ENCODE results near the gene C2CD2. TPM values are rescaled to one million over a fixed set of nuclear protein-coding genes. Genes with fewer than 3 reads are reported as not detected.

C2CD2 gene
- total RNA-seq, 2 experiments from 2014 or later, result 4.5 to 5.9 TPM

DNA sequence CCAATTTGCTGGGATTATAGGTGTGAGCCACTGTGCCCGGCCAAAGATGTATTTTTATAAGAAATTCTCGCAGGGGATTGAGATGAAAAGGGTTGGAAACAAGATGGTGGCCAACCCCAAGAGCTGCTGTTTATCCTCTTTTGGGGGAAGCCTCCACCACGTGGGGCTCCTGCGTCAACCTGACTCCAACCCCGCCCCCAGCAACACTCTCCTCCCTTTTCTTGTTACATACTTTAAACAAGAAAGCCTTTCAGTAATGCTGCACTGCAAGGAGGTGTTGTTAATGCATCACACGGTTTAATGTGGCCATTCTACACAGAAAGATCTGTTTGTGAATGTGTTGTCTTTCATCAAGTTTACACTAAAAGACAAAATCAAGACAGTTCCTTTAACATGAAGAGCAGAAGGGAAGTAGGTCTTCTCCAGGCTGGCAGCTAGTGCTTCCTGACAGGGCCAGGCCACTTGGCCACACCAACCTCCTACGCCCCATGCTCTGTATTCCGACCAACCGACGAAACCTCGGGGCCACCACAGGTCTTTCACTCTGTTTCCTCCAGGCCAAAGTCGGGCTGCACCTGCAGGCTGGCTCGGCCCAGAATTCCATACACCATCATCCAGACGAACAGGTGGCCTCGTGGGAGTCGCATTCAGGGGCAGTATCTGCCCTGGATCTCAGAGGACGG is 25.9 kb downstream of the C2CD2 start:
- POLR2A ChIA-PET, result interaction anchor here (1.3 kb wide), 1 partner anchor 13 kb away, joined by 3 read pairs; no protein-coding TSS in a partner anchor
- peak overlapping the region; percentile 79 for H2AFZ ChIP-seq (ENCODE audit: low read length)
- peak overlapping the region; percentile 83 for H3K27ac ChIP-seq (ENCODE audit: low read depth, low read length, poor library complexity, severe bottlenecking)
- peaks cover 82% of the 10 kb centered on the region for H3K4me1 ChIP-seq (ENCODE audit: insufficient read depth, low read length, poor library complexity, severe bottlenecking)
- peaks cover 25% of the 10 kb centered on the region; the same call in 1 of the 2 replicates for H3K79me2 ChIP-seq (ENCODE audit: insufficient read depth, low read depth, low read length)
- no peak overlapping the region for H3K4me3 ChIP-seq (ENCODE audit: low read depth, low read length, poor library complexity, severe bottlenecking)
- H3K9me3 ChIP-seq (ENCODE audit: low read length), result no peaks in the 10 kb centered on the region
- peak overlapping the region; percentile 49 for H3K4me2 ChIP-seq (ENCODE audit: low read length)
- H3K9me2 ChIP-seq (ENCODE audit: insufficient read depth, low read length), result no peaks in the 10 kb centered on the region
- no peaks in the 10 kb centered on the region for H3K36me3 ChIP-seq (ENCODE audit: insufficient read depth, low read length)
- peak; percentile 63 for DNase-seq (ENCODE audit: low spot score)
- BruUV-seq (replicated peaks), result no TSS peak
- intact Hi-C loops (cut with micrococcal nuclease; ENCODE audit: unreplicated experiment), result loop anchor here (2.0 to 10.0 kb wide), 3 partner anchors 47 to 563 kb away; partner anchors contain the start of gene MX2
- H4K20me1 ChIP-seq (ENCODE audit: insufficient read depth, low read length), result no peaks in the 10 kb centered on the region
- TF ChIP-seq EZH2phosphoT487 (IDR thresholded peaks at IDR 0.05; ENCODE audit: borderline replicate concordance, low read depth, low read length), result no peak
- TF ChIP-seq, protein P1, sequence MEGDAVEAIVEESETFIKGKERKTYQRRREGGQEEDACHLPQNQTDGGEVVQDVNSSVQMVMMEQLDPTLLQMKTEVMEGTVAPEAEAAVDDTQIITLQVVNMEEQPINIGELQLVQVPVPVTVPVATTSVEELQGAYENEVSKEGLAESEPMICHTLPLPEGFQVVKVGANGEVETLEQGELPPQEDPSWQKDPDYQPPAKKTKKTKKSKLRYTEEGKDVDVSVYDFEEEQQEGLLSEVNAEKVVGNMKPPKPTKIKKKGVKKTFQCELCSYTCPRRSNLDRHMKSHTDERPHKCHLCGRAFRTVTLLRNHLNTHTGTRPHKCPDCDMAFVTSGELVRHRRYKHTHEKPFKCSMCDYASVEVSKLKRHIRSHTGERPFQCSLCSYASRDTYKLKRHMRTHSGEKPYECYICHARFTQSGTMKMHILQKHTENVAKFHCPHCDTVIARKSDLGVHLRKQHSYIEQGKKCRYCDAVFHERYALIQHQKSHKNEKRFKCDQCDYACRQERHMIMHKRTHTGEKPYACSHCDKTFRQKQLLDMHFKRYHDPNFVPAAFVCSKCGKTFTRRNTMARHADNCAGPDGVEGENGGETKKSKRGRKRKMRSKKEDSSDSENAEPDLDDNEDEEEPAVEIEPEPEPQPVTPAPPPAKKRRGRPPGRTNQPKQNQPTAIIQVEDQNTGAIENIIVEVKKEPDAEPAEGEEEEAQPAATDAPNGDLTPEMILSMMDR (conservative IDR thresholded peaks at IDR 0.05; ENCODE audit: low read length), result no peak
- CTCF ChIA-PET (ENCODE audit: unreplicated experiment), result no interaction called here

DNA sequence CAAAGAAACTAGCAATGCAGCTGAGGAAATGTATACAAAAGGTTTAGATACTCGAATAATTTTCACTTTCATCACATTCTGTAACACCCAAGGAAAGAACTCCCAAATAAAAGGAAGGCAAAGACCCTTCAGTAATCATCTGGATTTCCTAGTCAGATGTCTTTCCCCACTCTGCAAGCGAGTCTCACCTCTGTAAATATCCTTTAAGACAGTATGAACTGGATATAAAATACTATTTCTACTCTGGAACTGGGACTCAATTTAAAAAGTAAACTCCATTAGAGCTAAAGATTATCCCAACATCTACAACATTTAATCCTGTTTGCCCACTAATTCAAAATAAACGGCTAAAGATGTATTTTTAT is 27.0 kb downstream of the C2CD2 start:
- no peak for TF ChIP-seq EZH2phosphoT487 (IDR thresholded peaks at IDR 0.05; ENCODE audit: borderline replicate concordance, low read depth, low read length)
- TF ChIP-seq, protein P1 (conservative IDR thresholded peaks at IDR 0.05; ENCODE audit: low read length), result no peak
- peaks cover 25% of the 10 kb centered on the region; the same call in 1 of the 2 replicates for H3K79me2 ChIP-seq (ENCODE audit: insufficient read depth, low read depth, low read length)
- H3K36me3 ChIP-seq (ENCODE audit: insufficient read depth, low read length), result no peaks in the 10 kb centered on the region
- POLR2A ChIA-PET, result interaction anchor here (0.7 to 1.9 kb wide), 5 partner anchors 12 to 137 kb away, joined by 3 to 9 read pairs (median 4); no protein-coding TSS in a partner anchor
- intact Hi-C loops (cut with micrococcal nuclease; ENCODE audit: unreplicated experiment), result loop anchor here (2.0 to 10.0 kb wide), 3 partner anchors 46 to 562 kb away; partner anchors contain the start of gene MX2
- no TSS peak for BruUV-seq (replicated peaks)
- no peaks in the 10 kb centered on the region for H3K9me3 ChIP-seq (ENCODE audit: low read length)
- H3K4me3 ChIP-seq (ENCODE audit: low read depth, low read length, poor library complexity, severe bottlenecking), result peak overlapping the region; percentile 70
- H3K4me2 ChIP-seq (ENCODE audit: low read length), result peak overlapping the region; percentile 93
- peaks cover 91% of the 10 kb centered on the region for H3K4me1 ChIP-seq (ENCODE audit: insufficient read depth, low read length, poor library complexity, severe bottlenecking)
- CTCF ChIA-PET (ENCODE audit: unreplicated experiment), result no interaction called here
- DNase-seq (ENCODE audit: low spot score), result no peak
- H3K27ac ChIP-seq (ENCODE audit: low read depth, low read length, poor library complexity, severe bottlenecking), result peak overlapping the region; percentile 83
- H3K9me2 ChIP-seq (ENCODE audit: insufficient read depth, low read length), result no peaks in the 10 kb centered on the region
- no peaks in the 10 kb centered on the region for H4K20me1 ChIP-seq (ENCODE audit: insufficient read depth, low read length)
- peak overlapping the region; percentile 79 for H2AFZ ChIP-seq (ENCODE audit: low read length)
